ENCODE data around the gene SORCS3. TPM values are rescaled to one million over a fixed set of nuclear protein-coding genes. Genes with fewer than 3 reads are reported as not detected.

Gene SORCS3
- total and polyA plus RNA-seq, 2 of the 13 experiments (the other 11 are each of a cell fraction or from before 2014, with no cell fraction given) = 0.07 TPM; not detected in 1

DNA sequence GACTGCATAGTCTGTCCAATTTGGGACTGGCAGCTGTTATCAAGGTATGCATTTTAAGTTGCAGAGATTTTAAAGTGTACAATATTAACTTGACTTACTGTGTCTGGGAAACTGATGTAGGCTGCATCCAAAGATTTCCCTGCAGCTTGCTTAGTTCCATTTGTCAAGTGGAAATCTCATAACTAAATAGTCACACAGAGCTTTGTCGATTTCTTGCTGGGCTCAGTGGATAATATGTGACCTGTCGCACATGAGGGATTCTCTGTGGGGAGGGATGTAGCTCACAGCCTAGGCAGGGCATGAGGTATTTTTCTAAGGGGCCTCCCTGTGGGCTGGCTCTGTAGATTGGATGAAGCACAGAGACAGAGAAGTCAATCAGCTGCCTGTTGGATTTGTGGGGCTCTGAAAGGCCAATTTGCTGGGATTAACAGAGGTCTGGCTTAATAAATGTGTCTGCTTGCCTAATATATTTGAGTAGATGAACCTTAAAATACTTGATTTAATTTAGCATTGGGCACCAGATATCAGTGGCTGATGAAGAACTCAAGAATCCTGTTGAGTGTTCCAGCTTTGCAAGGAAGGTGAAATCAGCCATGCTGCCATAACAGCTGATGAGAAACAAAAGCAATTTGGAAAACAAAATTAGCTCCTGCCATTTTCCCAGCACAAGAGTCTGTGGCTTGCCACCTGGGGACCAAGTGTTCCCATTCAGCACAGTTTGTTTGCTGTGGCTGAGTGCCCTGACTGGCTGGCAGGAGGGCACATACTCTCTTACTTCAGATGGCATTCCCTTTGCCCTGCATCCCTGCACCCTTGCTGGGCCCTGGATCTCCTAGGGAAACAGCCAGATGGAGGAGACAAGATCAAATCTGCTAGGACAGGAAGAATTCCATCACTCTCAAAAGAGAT lies 598.5 kb downstream of the SORCS3 start (continued):
- TF ChIP-seq, protein P1, sequence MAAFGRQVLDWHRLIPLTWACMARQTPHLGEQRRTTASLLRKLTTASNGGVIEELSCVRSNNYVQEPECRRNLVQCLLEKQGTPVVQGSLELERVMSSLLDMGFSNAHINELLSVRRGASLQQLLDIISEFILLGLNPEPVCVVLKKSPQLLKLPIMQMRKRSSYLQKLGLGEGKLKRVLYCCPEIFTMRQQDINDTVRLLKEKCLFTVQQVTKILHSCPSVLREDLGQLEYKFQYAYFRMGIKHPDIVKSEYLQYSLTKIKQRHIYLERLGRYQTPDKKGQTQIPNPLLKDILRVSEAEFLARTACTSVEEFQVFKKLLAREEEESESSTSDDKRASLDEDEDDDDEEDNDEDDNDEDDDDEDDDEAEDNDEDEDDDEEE (CRISPR knock-in tag; IDR thresholded peaks at IDR 0.05) = no peak
- TF ChIP-seq NCOA1 (CRISPR knock-in tag; IDR thresholded peaks at IDR 0.05) = no peak

DNA sequence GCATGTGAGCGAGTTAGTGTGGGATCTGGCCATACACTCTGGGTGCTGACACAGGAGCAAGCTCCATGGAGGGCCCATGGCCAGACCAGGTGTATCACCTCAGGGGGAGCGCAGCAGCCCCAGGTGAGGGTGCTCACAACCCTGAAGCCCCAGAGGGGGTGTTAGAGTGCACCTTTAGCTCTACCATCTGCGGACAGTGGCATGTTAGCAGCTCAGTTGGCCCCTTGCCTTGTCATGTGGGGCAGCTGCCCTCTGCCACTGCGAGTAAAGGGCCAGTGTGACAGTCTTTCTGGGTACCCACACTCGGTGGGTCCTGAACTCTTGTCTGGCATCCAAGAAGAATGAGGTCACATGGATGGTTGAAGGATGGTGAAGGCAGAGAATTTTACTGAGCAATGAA lies 600.2 kb downstream of the SORCS3 start:
- no peak for FAIRE-seq
- no peaks in the 10 kb centered on the region for H3K36me3 ChIP-seq (replicated peaks in 1 of 2; ENCODE audit: control insufficient read depth in 1 of 2, insufficient read depth in 2 of 2, low read length in 2 of 2)
- no peak for ATAC-seq
- in situ Hi-C loops (cut with HindIII; ENCODE audit: extremely low pct_ligation_motif_present, low pct_unique_long_range_greater_than_20kb) = no loop called here
- POLR2A ChIA-PET = no interaction called here
- CTCF ChIA-PET (ENCODE audit: low intra/inter-chr PET ratio, low total read pairs) = no interaction called here
- H3K79me2 ChIP-seq (ENCODE audit: insufficient read depth, low read length) = no peaks in the 10 kb centered on the region
- H3K9me3 ChIP-seq (ENCODE audit: low read length) = peaks cover 56% of the 10 kb centered on the region
- H3K4me2 ChIP-seq (ENCODE audit: low read depth, low read length) = no peak overlapping the region
- H4K20me1 ChIP-seq (ENCODE audit: insufficient read depth, low read length) = no peaks in the 10 kb centered on the region
- H3K27me3 ChIP-seq (ENCODE audit: control insufficient read depth in 1 of 2, insufficient read depth in 2 of 2, low read length in 2 of 2) = no peaks in the 10 kb centered on the region
- intact Hi-C loops (cut with micrococcal nuclease; ENCODE audit: unreplicated experiment) = no loop called here
- 29% methylated on average over 3 of the region's 5 CpGs for WGBS (ENCODE audit: low lambda C conversion rate)
- no peak overlapping the region for H3K9ac ChIP-seq (ENCODE audit: insufficient read depth, low read depth, low read length)
- no peak overlapping the region for H3K27ac ChIP-seq (ENCODE audit: extremely low read length, insufficient read depth, low read length)
- BruUV-seq (replicated peaks) = no TSS peak
- DNase-seq (ENCODE audit: low spot score) = no peak
- H3K4me1 ChIP-seq (ENCODE audit: insufficient read depth, low read length) = no peaks in the 10 kb centered on the region
- no peak overlapping the region for H2AFZ ChIP-seq (ENCODE audit: low read length)
- no peak overlapping the region for H3K4me3 ChIP-seq (replicated peaks in 1 of 3; ENCODE audit: insufficient read depth in 1 of 3, low read depth in 2 of 3, low read length in 3 of 3)
- TF ChIP-seq TCF12 (IDR thresholded peaks at IDR 0.05) (no peak), TCF12 (CRISPR knock-in tag; IDR thresholded peaks at IDR 0.05) (no peak), ZNF256 (CRISPR knock-in tag; conservative IDR thresholded peaks at IDR 0.05) (no peak), TBX3 (IDR thresholded peaks at IDR 0.05; ENCODE audit: borderline replicate concordance) (no peak), IRF2 (CRISPR knock-in tag; IDR thresholded peaks at IDR 0.05) (no peak), NR3C1 (CRISPR knock-in tag; IDR thresholded peaks at IDR 0.05) (no peak), ZNF160 (CRISPR knock-in tag; IDR thresholded peaks at IDR 0.05) (no peak), BORCS8-MEF2B (CRISPR knock-in tag; IDR thresholded peaks at IDR 0.05) (no peak), ZNF878 (CRISPR knock-in tag; IDR thresholded peaks at IDR 0.05) (no peak), SNAI1 (CRISPR knock-in tag; IDR thresholded peaks at IDR 0.05; ENCODE audit: borderline replicate concordance) (no peak), PTBP1 (IDR thresholded peaks at IDR 0.05; ENCODE audit: low read depth, low read length, poor library complexity, severe bottlenecking) (no peak)
- TF ChIP-seq, protein P2, sequence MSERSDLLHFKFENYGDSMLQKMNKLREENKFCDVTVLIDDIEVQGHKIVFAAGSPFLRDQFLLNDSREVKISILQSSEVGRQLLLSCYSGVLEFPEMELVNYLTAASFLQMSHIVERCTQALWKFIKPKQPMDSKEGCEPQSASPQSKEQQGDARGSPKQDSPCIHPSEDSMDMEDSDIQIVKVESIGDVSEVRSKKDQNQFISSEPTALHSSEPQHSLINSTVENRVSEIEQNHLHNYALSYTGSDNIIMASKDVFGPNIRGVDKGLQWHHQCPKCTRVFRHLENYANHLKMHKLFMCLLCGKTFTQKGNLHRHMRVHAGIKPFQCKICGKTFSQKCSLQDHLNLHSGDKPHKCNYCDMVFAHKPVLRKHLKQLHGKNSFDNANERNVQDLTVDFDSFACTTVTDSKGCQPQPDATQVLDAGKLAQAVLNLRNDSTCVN (CRISPR knock-in tag; IDR thresholded peaks at IDR 0.05; ENCODE audit: borderline replicate concordance) = no peak
- TF ChIP-seq, protein P3, sequence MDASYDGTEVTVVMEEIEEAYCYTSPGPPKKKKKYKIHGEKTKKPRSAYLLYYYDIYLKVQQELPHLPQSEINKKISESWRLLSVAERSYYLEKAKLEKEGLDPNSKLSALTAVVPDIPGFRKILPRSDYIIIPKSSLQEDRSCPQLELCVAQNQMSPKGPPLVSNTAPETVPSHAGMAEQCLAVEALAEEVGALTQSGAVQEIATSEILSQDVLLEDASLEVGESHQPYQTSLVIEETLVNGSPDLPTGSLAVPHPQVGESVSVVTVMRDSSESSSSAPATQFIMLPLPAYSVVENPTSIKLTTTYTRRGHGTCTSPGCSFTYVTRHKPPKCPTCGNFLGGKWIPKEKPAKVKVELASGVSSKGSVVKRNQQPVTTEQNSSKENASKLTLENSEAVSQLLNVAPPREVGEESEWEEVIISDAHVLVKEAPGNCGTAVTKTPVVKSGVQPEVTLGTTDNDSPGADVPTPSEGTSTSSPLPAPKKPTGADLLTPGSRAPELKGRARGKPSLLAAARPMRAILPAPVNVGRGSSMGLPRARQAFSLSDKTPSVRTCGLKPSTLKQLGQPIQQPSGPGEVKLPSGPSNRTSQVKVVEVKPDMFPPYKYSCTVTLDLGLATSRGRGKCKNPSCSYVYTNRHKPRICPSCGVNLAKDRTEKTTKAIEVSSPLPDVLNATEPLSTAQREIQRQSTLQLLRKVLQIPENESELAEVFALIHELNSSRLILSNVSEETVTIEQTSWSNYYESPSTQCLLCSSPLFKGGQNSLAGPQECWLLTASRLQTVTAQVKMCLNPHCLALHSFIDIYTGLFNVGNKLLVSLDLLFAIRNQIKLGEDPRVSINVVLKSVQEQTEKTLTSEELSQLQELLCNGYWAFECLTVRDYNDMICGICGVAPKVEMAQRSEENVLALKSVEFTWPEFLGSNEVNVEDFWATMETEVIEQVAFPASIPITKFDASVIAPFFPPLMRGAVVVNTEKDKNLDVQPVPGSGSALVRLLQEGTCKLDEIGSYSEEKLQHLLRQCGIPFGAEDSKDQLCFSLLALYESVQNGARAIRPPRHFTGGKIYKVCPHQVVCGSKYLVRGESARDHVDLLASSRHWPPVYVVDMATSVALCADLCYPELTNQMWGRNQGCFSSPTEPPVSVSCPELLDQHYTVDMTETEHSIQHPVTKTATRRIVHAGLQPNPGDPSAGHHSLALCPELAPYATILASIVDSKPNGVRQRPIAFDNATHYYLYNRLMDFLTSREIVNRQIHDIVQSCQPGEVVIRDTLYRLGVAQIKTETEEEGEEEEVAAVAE (CRISPR knock-in tag; IDR thresholded peaks at IDR 0.05; ENCODE audit: borderline replicate concordance) = no peak

All from HepG2 (cell line).